ENCODE data around the gene TNRC6A.

Gene TNRC6A

DNA sequence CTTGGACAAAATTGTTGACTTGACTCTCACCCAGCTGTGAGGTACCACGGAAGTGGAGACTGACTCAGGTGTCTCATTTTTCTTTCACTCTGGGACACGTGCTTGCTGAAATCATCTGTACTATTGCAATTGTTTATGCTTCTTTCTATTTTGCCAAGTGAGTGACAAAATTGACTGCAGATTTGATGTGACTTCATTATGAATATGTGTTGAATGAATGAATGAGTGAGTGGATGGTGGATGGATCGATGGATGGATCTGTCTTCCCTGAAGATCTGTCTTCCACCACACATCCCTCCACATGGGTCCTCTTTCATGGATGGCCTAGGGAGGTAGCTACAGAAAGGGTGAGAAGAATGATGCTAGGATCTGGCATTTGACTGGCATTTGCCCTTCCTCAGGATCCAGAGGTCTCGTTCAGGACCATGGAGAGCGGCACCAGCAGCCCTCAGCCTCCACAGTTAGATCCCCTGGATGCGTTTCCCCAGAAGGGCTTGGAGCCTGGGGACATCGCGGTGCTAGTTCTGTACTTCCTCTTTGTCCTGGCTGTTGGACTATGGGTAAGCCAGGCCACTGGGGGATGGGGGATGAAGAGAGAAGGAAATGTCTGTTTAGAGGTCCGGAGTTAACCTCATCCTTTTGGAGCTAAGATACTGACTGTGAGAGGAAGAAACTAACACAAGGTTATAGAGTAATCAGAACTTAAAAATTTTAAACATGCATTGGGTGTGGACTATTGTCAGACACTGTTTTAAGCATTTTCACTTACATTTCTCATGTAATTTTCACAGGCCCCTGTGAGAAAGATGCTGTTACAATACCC, 129.0 kb downstream of the TNRC6A start:
- Histone ChIP-seq H3K9me3 (ENCODE audit: control insufficient read depth, low read length) (no peaks in the 10 kb centered on the region), H3K36me3 (ENCODE audit: control insufficient read depth, insufficient read depth, low read length) (no peaks in the 10 kb centered on the region), H3K4me1 (ENCODE audit: control insufficient read depth, insufficient read depth, low read length, poor library complexity, severe bottlenecking) (no peaks in the 10 kb centered on the region), H3K4me3 (ENCODE audit: insufficient read depth, low read depth, low read length, poor library complexity, severe bottlenecking) (no peak overlapping the region), H3K27me3 (replicated peaks; ENCODE audit: control insufficient read depth, insufficient read depth, low read length, poor library complexity, severe bottlenecking) (no peaks in the 10 kb centered on the region), H3K27ac (ENCODE audit: insufficient read depth, low read length, poor library complexity, severe bottlenecking) (no peak overlapping the region)
- DNase-seq = peak in 1 of 3 donors; percentile 7

DNA sequence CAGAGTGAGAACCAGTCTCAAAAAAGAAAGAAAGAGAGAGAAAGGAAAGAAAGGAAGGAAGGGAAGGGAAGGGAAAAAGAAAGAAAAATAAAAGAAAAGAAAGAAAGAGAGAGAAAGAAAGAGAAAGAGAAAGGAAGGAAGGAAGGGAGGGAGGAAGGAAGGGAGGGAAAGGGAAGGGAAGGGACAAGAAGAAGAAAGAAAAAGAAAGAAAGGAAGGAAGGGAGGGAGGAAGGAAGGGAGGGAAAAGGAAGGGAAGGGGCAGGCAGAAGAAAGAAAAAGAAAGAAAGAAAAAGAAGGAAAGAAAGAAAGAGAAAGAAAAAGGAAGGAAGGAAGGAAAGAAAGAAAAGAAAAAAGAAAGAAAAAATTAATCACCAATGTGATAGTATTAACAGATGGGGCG, 132.0 kb downstream of the TNRC6A start:
- DNase-seq = no peak
- Histone ChIP-seq H3K9me3 (ENCODE audit: control insufficient read depth, low read length) (no peaks in the 10 kb centered on the region), H3K4me3 (ENCODE audit: insufficient read depth, low read depth, low read length, poor library complexity, severe bottlenecking) (no peak overlapping the region), H3K4me1 (ENCODE audit: control insufficient read depth, insufficient read depth, low read length, poor library complexity, severe bottlenecking) (no peaks in the 10 kb centered on the region), H3K36me3 (ENCODE audit: control insufficient read depth, insufficient read depth, low read length) (no peaks in the 10 kb centered on the region), H3K27me3 (replicated peaks; ENCODE audit: control insufficient read depth, insufficient read depth, low read length, poor library complexity, severe bottlenecking) (no peaks in the 10 kb centered on the region), H3K27ac (ENCODE audit: insufficient read depth, low read length, poor library complexity, severe bottlenecking) (no peak overlapping the region)

DNA sequence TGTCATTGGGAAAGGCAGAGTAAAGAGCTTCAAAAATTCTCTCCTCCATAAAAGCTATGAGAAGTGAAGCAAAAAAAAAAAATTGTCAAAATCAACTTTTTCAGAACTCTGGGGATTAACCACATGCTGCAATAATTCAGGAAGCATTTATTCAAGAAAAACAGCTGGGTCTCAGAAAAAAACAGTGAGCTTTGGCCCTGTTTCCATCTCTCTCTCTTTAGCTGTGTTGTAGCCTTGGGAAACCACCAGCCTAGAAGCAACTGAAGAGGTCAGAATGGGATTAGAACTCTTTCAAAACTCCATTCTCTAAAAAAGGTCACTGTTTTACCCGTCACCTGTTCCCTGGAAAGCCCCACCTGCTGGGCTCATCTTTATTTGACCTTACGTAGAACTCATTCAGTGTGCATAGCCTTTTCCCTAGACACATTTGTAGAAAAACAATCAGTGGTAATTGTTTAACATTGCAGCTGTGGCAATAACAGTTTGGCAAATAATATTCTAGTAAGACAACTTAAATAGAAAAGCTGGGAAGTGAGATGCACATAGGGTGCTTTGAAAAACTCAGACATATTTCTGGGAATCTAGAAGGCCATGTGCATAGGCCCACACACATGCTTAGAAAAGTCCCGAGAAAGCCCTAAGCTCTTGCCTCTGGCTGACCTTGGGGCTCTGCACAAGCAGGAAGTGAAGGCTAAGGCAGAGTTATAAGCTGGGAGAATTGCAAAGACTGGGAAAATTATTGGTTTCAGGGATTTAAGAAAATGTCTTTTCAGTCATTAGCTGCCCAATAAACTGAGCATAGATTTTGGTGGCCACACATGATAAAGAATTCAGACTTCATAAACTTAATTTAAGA, 134.4 kb downstream of the TNRC6A start:
- H3K9me3 ChIP-seq (ENCODE audit: control insufficient read depth, low read length) = no peaks in the 10 kb centered on the region
- H3K27ac ChIP-seq (ENCODE audit: insufficient read depth, low read length, poor library complexity, severe bottlenecking) = no peak overlapping the region
- no peaks in the 10 kb centered on the region for H3K27me3 ChIP-seq (replicated peaks; ENCODE audit: control insufficient read depth, insufficient read depth, low read length, poor library complexity, severe bottlenecking)
- DNase-seq = no peak
- H3K4me3 ChIP-seq (ENCODE audit: insufficient read depth, low read depth, low read length, poor library complexity, severe bottlenecking) = no peak overlapping the region
- H3K4me1 ChIP-seq (ENCODE audit: control insufficient read depth, insufficient read depth, low read length, poor library complexity, severe bottlenecking) = no peaks in the 10 kb centered on the region
- H3K36me3 ChIP-seq (ENCODE audit: control insufficient read depth, insufficient read depth, low read length) = no peaks in the 10 kb centered on the region

DNA sequence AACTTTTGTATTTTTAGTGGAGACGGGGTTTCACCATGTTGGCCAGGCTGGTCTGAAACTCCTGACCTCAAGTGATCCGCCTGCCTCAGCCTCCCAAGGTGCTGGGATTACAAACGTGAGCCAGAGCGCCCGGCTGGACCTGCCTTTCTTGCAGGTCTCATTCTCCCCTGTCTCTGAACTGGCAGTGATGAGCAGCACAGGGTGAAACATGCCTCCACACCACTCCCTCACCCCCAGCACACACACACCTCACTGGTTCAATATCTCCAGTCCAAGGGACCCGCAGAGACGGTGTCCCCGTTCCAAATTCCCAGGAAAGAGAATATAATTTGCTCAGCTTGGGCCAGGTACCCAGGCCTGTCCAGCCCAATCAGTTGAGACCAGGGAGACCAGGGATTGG, 139.6 kb downstream of the TNRC6A start:
- no peak for DNase-seq
- Histone ChIP-seq H3K4me3 (ENCODE audit: insufficient read depth, low read depth, low read length, poor library complexity, severe bottlenecking) (no peak overlapping the region), H3K9me3 (ENCODE audit: control insufficient read depth, low read length) (no peaks in the 10 kb centered on the region), H3K4me1 (ENCODE audit: control insufficient read depth, insufficient read depth, low read length, poor library complexity, severe bottlenecking) (no peaks in the 10 kb centered on the region), H3K36me3 (ENCODE audit: control insufficient read depth, insufficient read depth, low read length) (no peaks in the 10 kb centered on the region), H3K27ac (ENCODE audit: insufficient read depth, low read length, poor library complexity, severe bottlenecking) (no peak overlapping the region), H3K27me3 (replicated peaks; ENCODE audit: control insufficient read depth, insufficient read depth, low read length, poor library complexity, severe bottlenecking) (no peaks in the 10 kb centered on the region)

DNA sequence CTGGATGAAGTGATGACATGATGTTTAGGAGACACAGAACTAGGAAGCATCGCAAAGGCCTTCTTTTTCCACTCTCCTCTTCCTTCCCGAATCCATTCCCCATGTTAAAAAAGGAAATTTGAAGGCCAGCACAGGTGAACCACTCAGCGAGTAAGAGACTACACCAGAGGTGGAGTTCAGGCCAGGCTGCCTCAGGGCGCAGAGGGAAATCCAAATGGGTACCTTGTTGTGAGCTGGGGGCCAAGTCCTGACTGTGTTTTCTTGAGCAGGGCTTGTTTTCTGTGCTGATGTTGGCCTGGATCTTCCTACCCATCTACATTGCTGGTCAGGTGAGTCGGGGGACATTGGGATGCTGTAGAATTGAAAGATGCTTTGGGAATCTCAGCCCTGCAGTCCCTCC, 142.4 kb downstream of the TNRC6A start:
- Histone ChIP-seq H3K9me3 (ENCODE audit: control insufficient read depth, low read length) (no peaks in the 10 kb centered on the region), H3K27ac (ENCODE audit: insufficient read depth, low read length, poor library complexity, severe bottlenecking) (no peak overlapping the region), H3K27me3 (replicated peaks; ENCODE audit: control insufficient read depth, insufficient read depth, low read length, poor library complexity, severe bottlenecking) (no peaks in the 10 kb centered on the region), H3K4me3 (ENCODE audit: insufficient read depth, low read depth, low read length, poor library complexity, severe bottlenecking) (no peak overlapping the region), H3K36me3 (ENCODE audit: control insufficient read depth, insufficient read depth, low read length) (no peaks in the 10 kb centered on the region), H3K4me1 (ENCODE audit: control insufficient read depth, insufficient read depth, low read length, poor library complexity, severe bottlenecking) (no peaks in the 10 kb centered on the region)
- DNase-seq = no peak

DNA sequence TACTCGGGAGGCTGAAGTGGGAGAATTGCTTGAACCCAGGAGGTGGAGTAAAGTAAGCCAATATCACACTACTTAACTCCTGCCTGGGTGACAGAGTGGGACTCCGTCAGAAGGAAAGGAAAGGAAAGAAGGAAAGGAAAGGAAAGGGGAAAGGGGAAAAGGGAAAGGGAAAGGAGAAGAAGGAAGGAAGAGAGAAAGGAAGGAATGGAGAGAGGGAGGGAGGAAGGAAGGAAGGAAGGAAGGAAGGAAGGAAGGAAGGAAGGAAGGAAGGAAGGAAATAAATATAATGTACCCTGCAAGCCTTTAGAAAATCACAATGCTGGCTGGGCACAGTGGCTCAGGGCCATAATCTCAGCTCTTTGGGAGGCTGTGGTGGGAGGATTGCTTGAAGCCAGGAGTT, 143.6 kb downstream of the TNRC6A start:
- Histone ChIP-seq H3K27ac (ENCODE audit: insufficient read depth, low read length, poor library complexity, severe bottlenecking) (no peak overlapping the region), H3K4me3 (ENCODE audit: insufficient read depth, low read depth, low read length, poor library complexity, severe bottlenecking) (no peak overlapping the region)
- DNase-seq = no peak

DNA sequence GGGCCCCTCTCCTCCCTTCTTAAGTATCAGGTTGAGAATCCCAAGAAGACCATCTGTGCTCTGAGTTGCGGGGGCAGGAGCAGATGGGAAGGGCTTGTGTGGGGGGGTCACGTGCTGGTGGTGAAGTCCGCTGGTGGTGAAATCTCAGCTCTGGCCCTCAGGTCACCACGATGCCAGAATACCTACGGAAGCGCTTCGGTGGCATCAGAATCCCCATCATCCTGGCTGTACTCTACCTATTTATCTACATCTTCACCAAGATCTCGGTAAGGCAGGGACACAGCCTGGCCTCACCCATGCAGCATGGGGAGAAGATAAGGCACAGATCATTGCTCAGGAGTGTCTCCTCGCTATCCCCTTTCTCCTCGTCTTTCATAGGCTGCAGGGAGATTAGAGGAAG, 146.0 kb downstream of the TNRC6A start:
- Histone ChIP-seq H3K36me3 (ENCODE audit: control insufficient read depth, insufficient read depth, low read length) (no peaks in the 10 kb centered on the region), H3K4me3 (ENCODE audit: insufficient read depth, low read depth, low read length, poor library complexity, severe bottlenecking) (no peak overlapping the region), H3K9me3 (ENCODE audit: control insufficient read depth, low read length) (no peaks in the 10 kb centered on the region), H3K4me1 (ENCODE audit: control insufficient read depth, insufficient read depth, low read length, poor library complexity, severe bottlenecking) (no peaks in the 10 kb centered on the region), H3K27ac (ENCODE audit: insufficient read depth, low read length, poor library complexity, severe bottlenecking) (no peak overlapping the region), H3K27me3 (replicated peaks; ENCODE audit: control insufficient read depth, insufficient read depth, low read length, poor library complexity, severe bottlenecking) (no peaks in the 10 kb centered on the region)
- DNase-seq = no peak

More for the DNA sequence above, 143.6 kb downstream of the TNRC6A start:
- no peaks in the 10 kb centered on the region for H3K4me1 ChIP-seq (ENCODE audit: control insufficient read depth, insufficient read depth, low read length, poor library complexity, severe bottlenecking)
- no peaks in the 10 kb centered on the region for H3K27me3 ChIP-seq (replicated peaks; ENCODE audit: control insufficient read depth, insufficient read depth, low read length, poor library complexity, severe bottlenecking)
- no peaks in the 10 kb centered on the region for H3K36me3 ChIP-seq (ENCODE audit: control insufficient read depth, insufficient read depth, low read length)
- no peaks in the 10 kb centered on the region for H3K9me3 ChIP-seq (ENCODE audit: control insufficient read depth, low read length)
